Panc1 (cell line): ENCODE results near the gene SNX7.

ENCODE experiments used
- CTCF ChIP-seq: fragments of 450-650 bp; IDR thresholded peaks from 2 replicates; pipeline ENCODE4 v1.5.1; 2017; ENCODE audit warnings: mild to moderate bottlenecking
- POLR2AphosphoS5 ChIP-seq: IDR thresholded peaks from 2 replicates; pipeline ENCODE4 v1.6.1; 2012; ENCODE audit warnings: mild to moderate bottlenecking, low read depth, low read length, moderate library complexity

- TF ChIP-seq CTCF: no peak
- no peak for TF ChIP-seq POLR2AphosphoS5
Measured at GRCh38 chr1:98702976-98703375, 41.5 kb downstream of the SNX7 start.
